ENCODE results near the gene MAP1B.
A peak's percentile ranks its signal among the peaks of the same experiment; 100 is the strongest.

MAP1B gene

GRCh38 chr5:72134226-72134899 is 27.1 kb downstream of the MAP1B start:
- DNase-seq = peak in 1 of 3 experiments; percentile 10

- DNase-seq = peak in 1 of 3 experiments; percentile 10
Measured at GRCh38 chr5:72137826-72138409, 30.6 kb downstream of the MAP1B start.

- no peak for DNase-seq
Measured at GRCh38 chr5:72138943-72139521, 31.8 kb downstream of the MAP1B start.

GRCh38 chr5:72140711-72141110 is 33.4 kb downstream of the MAP1B start:
- no peak for DNase-seq

GRCh38 chr5:72141440-72142355 is 34.4 kb downstream of the MAP1B start:
- no peak for DNase-seq

- no peak for DNase-seq
Measured at GRCh38 chr5:72144762-72145161, 37.5 kb downstream of the MAP1B start.

GRCh38 chr5:72145348-72145747 is 38.1 kb downstream of the MAP1B start:
- DNase-seq = peak in 1 of 3 experiments; percentile 44

GRCh38 chr5:72146056-72146455 is 38.8 kb downstream of the MAP1B start:
- DNase-seq = no peak

GRCh38 chr5:72147569-72147968 is 40.3 kb downstream of the MAP1B start:
- DNase-seq = no peak

- no peak for DNase-seq
Measured at GRCh38 chr5:72149742-72150141, 42.5 kb downstream of the MAP1B start.

- DNase-seq = peak in 1 of 3 experiments; percentile 10
Measured at GRCh38 chr5:72151169-72151568, 43.9 kb downstream of the MAP1B start.

GRCh38 chr5:72151646-72152045 is 44.4 kb downstream of the MAP1B start:
- no peak for DNase-seq

- DNase-seq = no peak
Measured at GRCh38 chr5:72152545-72152944, 45.3 kb downstream of the MAP1B start.

- DNase-seq = no peak
Measured at GRCh38 chr5:72153551-72153950, 46.3 kb downstream of the MAP1B start.

- DNase-seq = peak in 1 of 3 experiments; percentile 35
Measured at GRCh38 chr5:72154076-72154756, 46.9 kb downstream of the MAP1B start.

- DNase-seq = no peak
Measured at GRCh38 chr5:72156946-72157624, 49.8 kb downstream of the MAP1B start.

- no peak for DNase-seq
Measured at GRCh38 chr5:72157625-72157962, 50.3 kb downstream of the MAP1B start.

GRCh38 chr5:72159501-72159911 is 52.2 kb downstream of the MAP1B start:
- peak in 1 of 3 experiments; percentile 11 for DNase-seq

GRCh38 chr5:72160329-72160728 is 53.1 kb downstream of the MAP1B start:
- peak in 1 of 3 experiments; percentile 7 for DNase-seq

- DNase-seq = no peak
Measured at GRCh38 chr5:72160959-72161358, 53.7 kb downstream of the MAP1B start.

- DNase-seq = no peak
Measured at GRCh38 chr5:72161951-72162350, 54.7 kb downstream of the MAP1B start.

- DNase-seq = no peak
Measured at GRCh38 chr5:72163349-72163983, 56.2 kb downstream of the MAP1B start.
